Nephron progenitor cell (in vitro differentiated cells): ENCODE data around the gene GCNT4.
"Not testable (repeated sequence)": the region's sequence is repeated elsewhere in the genome, so short reads cannot be mapped to it uniquely, and the experiment has no call there.

ENCODE experiments used
- DNase-seq: peaks from one replicate; pipeline ENCODE4 v3.0.0; 2021
- H3K27ac Mint-ChIP-seq: 2 replicates; pipeline ENCODE4 v1.8.0; 2021; ENCODE audit warnings: mild to moderate bottlenecking, moderate library complexity, mixed read lengths
- H3K27me3 Mint-ChIP-seq: 2 replicates; pipeline ENCODE4 v1.8.0; 2021; ENCODE audit warnings: mild to moderate bottlenecking, low read depth, mixed read lengths; ENCODE audit not compliant: poor library complexity
- H3K36me3 Mint-ChIP-seq: 2 replicates; pipeline ENCODE4 v1.8.0; 2021; ENCODE audit warnings: low read depth, mixed read lengths
- H3K4me1 Mint-ChIP-seq: 2 replicates; pipeline ENCODE4 v1.8.0; 2021; ENCODE audit warnings: mixed read lengths
- H3K4me3 Mint-ChIP-seq: 2 replicates; pipeline ENCODE4 v1.8.0; 2021; ENCODE audit warnings: mild to moderate bottlenecking, moderate library complexity, mixed read lengths
- H3K9me3 Mint-ChIP-seq: 2 replicates; pipeline ENCODE4 v1.8.0; 2021; ENCODE audit warnings: mild to moderate bottlenecking, moderate library complexity, mixed read lengths
- TF ChIP-seq, protein P1 (sequence below): fragments of 200-600 bp; sonication (generic); IDR thresholded peaks from 2 replicates; pipeline ENCODE4 v1.5.0; 2021; ENCODE audit warnings: antibody characterized with exemption

The GCNT4 gene

DNA sequence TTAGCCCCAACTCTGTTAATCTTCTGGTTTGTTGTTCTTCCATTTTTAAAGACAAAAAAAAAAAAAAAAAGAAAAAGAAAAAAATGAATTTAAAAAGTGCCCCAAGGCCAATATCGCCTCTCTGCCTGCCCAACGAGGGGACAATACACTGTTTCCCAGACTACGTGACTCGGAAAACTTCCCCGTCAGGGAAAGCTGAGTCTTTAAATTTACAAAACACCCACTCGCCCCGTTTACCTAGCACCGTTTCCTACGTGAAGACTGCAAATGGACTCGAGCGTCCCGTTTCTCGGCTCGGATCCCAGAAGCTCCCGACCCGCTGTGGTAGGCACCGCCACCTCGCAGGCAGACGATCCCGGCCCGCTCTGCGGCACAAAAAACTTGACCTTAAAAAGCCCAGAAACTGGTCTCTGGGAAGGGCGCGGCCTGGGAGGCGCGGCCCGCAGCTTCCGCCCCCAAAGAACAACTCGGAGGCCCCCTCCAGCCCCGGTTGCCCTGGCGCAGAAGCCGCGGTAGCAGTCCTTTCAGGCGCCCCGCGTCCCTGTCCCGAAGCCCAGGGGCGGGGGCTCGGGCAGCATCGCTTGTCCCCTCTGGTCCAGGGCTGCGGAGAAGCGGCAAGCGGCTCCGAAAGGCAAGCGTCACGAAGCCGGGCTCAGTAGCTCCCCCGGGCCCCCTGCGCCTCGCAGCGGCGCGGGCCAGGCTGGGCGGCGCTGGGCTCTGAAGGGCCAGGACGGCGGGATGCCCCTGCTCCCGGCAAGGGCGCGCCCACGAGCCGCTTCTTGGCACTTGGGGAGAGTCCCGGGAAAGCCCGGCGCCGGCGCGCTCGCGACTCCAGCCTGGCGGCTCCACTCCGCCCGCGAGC is at the start of gene GCNT4:
TSS of gene GCNT4 (minus strand) at position 367 of the 862 bp plus-strand sequence. CDS start 22,521 bp downstream, outside the sequence.
- H3K4me3 Mint-ChIP-seq: peak within 1 kb of the TSS; percentile 86
- no peaks in the 10 kb centered on the region for H3K36me3 Mint-ChIP-seq
- no peak within 1 kb of the TSS for H3K27ac Mint-ChIP-seq
- DNase-seq: peak; percentile 64
- no peaks in the 10 kb centered on the region for H3K9me3 Mint-ChIP-seq
- peaks cover 51% of the 10 kb centered on the region for H3K27me3 Mint-ChIP-seq
- TF ChIP-seq, protein P1, sequence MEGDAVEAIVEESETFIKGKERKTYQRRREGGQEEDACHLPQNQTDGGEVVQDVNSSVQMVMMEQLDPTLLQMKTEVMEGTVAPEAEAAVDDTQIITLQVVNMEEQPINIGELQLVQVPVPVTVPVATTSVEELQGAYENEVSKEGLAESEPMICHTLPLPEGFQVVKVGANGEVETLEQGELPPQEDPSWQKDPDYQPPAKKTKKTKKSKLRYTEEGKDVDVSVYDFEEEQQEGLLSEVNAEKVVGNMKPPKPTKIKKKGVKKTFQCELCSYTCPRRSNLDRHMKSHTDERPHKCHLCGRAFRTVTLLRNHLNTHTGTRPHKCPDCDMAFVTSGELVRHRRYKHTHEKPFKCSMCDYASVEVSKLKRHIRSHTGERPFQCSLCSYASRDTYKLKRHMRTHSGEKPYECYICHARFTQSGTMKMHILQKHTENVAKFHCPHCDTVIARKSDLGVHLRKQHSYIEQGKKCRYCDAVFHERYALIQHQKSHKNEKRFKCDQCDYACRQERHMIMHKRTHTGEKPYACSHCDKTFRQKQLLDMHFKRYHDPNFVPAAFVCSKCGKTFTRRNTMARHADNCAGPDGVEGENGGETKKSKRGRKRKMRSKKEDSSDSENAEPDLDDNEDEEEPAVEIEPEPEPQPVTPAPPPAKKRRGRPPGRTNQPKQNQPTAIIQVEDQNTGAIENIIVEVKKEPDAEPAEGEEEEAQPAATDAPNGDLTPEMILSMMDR: no peak
- H3K4me1 Mint-ChIP-seq: peaks cover 37% of the 10 kb centered on the region

GRCh38 chr5:75095956-75096355 is 43.6 kb upstream of the GCNT4 start:
- peaks cover 23% of the 10 kb centered on the region for H3K9me3 Mint-ChIP-seq
- not testable (repeated sequence) for H3K4me3 Mint-ChIP-seq, H3K27ac Mint-ChIP-seq, H3K36me3 Mint-ChIP-seq, DNase-seq, H3K27me3 Mint-ChIP-seq, H3K4me1 Mint-ChIP-seq

DNA sequence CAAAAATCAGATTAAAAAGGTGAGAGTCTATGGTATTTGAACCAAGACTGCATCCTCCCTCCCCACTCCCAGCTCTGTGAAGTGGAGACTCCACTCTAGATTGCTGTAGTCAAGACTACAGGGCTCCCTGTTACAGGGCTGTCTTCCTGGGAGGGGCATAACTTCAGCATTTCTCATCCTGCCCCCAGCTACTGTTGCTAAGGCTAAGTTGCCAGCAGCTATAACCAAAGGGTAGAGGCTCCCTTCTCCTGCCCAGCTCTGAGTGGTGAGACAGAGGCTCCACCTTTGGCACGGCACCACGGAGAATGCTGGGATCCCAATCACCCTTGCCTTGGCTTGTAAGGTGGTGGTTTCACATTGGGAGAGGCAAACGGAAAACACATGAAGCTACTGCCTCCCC is 39.2 kb upstream of the GCNT4 start:
- DNase-seq: no peak
- Mint-ChIP-seq H3K27me3 (peaks cover 11% of the 10 kb centered on the region), H3K36me3 (no peaks in the 10 kb centered on the region), H3K27ac (no peak overlapping the region), H3K9me3 (no peaks in the 10 kb centered on the region), H3K4me3 (no peak overlapping the region), H3K4me1 (peaks cover 5% of the 10 kb centered on the region)
- TF ChIP-seq, protein P1: no peak

DNA sequence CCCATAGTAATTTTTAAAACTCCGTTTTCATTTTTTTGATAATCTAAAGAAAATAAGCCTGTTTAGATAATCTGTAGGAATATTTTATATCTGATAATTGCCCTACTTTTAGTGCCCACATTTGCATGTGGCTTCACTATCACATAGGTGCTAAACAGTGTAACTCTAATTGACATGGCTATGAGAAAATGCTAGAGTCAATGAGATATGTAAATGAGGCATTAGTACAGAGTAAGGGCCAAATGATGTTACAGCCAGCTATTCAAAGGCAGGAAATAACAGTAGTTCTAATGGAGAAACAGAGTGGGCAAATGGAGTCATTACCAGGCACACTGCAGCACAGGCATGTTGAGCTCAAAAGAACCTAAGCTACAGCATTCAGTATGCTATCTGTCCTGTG is 37.3 kb upstream of the GCNT4 start:
- no peaks in the 10 kb centered on the region for H3K36me3 Mint-ChIP-seq
- H3K9me3 Mint-ChIP-seq: no peaks in the 10 kb centered on the region
- peaks cover 6% of the 10 kb centered on the region for H3K27me3 Mint-ChIP-seq
- no peak overlapping the region for H3K4me3 Mint-ChIP-seq
- DNase-seq: no peak
- H3K27ac Mint-ChIP-seq: no peak overlapping the region
- peaks cover 5% of the 10 kb centered on the region for H3K4me1 Mint-ChIP-seq
- TF ChIP-seq, protein P1: no peak

DNA sequence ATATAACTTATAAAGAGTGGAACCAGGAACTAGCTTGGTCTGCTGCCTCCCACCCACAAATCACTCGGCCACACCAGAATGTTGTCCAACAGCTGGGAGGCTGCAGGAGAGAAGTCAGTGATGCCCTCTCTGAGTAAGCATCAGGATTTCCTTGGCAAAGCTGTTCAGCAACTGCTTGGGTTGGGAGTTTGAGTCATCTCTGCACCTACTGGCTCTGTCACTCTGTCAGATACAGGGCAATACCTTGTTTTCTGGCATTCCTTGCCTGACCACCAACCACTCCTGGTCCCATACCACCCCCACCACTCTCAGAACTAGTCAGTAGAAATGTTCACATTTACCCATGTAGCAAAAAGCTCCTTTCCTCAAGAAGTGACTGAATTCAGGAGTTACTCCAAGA is 36.8 kb upstream of the GCNT4 start:
- TF ChIP-seq, protein P1: no peak
- Mint-ChIP-seq H3K27me3 (peaks cover 6% of the 10 kb centered on the region), H3K4me3 (no peak overlapping the region), H3K9me3 (no peaks in the 10 kb centered on the region), H3K36me3 (no peaks in the 10 kb centered on the region), H3K4me1 (peaks cover 5% of the 10 kb centered on the region), H3K27ac (no peak overlapping the region)
- DNase-seq: no peak

DNA sequence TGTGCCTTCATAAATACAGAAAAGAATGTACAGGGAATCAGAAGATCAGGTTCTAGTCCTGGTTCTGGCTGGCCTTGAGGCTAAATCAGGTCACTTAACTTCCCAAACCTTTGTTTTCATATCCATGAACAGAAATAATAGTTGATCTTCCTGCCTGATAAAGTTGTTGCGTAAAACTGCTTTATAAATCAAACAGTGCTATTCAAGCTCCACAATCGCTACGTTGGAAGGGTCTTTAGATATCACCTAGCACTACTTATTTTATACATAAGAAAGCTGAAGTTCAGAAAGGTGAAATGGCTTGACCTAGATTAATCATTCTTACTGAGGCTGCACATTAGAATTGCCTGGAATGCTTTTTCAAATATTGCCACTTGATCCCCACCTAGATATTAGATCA is 36.3 kb upstream of the GCNT4 start:
- H3K9me3 Mint-ChIP-seq: no peaks in the 10 kb centered on the region
- H3K27me3 Mint-ChIP-seq: peaks cover 6% of the 10 kb centered on the region
- peaks cover 5% of the 10 kb centered on the region for H3K4me1 Mint-ChIP-seq
- TF ChIP-seq, protein P1: no peak
- DNase-seq: no peak
- no peak overlapping the region for H3K4me3 Mint-ChIP-seq
- no peak overlapping the region for H3K27ac Mint-ChIP-seq
- H3K36me3 Mint-ChIP-seq: no peaks in the 10 kb centered on the region
